Cardiac muscle cell (in vitro differentiated cells and primary cell): ENCODE results near the gene GSK3A. TPM values are rescaled to one million over a fixed set of nuclear protein-coding genes. Genes with fewer than 3 reads are reported as not detected.
A peak's percentile ranks its signal among the peaks of the same experiment; 100 is the strongest.
"Not testable (repeated sequence)": the region's sequence is repeated elsewhere in the genome, so short reads cannot be mapped to it uniquely, and the experiment has no call there.

Experiments used
- DNase-seq, 2 donors: peaks; one replicate each; pipeline versions ENCODE4 v3.0.0 to v3.0.0-alpha.2; 2010 to 2017; ENCODE audit warnings: low read depth in 1 of 2, low spot score in 1 of 2
- H3K27ac ChIP-seq: fragments of 200-600 bp; sonication (generic); 2 replicates; pipeline ENCODE4 v1.5.1; 2016
- H3K27me3 ChIP-seq: fragments of 200-600 bp; sonication (generic); 2 replicates; pipeline ENCODE4 v1.6.0; 2016; ENCODE audit warnings: control low read depth
- H3K36me3 ChIP-seq: fragments of 200-600 bp; sonication (generic); 2 replicates; pipeline ENCODE4 v1.5.1; 2016; ENCODE audit warnings: control low read depth
- H3K4me1 ChIP-seq: fragments of 200-600 bp; sonication (generic); 2 replicates; pipeline ENCODE4 v1.8.1; 2017; ENCODE audit warnings: low read depth, mild to moderate bottlenecking, mixed run types
- H3K4me3 ChIP-seq: fragments of 200-600 bp; sonication (generic); 2 replicates; pipeline ENCODE4 v1.5.1; 2016; ENCODE audit warnings: mild to moderate bottlenecking
- H3K9me3 ChIP-seq: fragments of 200-600 bp; sonication (generic); 2 replicates; pipeline ENCODE4 v1.5.1; 2017; ENCODE audit warnings: low read depth, mild to moderate bottlenecking, control low read depth
- CTCF ChIP-seq: IDR thresholded peaks from 2 replicates; pipeline ENCODE4 v1.5.1; 2012; ENCODE audit warnings: low read depth, mild to moderate bottlenecking, low read length
- polyA plus RNA-seq: library from polyadenylated mRNA; unstranded; fragments of >200 nt; fragmentation: Nextera tagmentation; extraction: Ambion mirVana; gene quantifications from 2 replicates; pipeline ENCODE4 v1.2.1, GENCODE V29; 2016
- total RNA-seq: library from RNA; depleted of rRNA; stranded (reverse); fragments of >200 nt; gene quantifications from 2 replicates; pipeline ENCODE4 v1.2.3, GENCODE V29; 2016

The GSK3A gene
- total and polyA plus RNA-seq, 2 experiments from 2014 or later: 28.0 to 40.2 TPM

DNA sequence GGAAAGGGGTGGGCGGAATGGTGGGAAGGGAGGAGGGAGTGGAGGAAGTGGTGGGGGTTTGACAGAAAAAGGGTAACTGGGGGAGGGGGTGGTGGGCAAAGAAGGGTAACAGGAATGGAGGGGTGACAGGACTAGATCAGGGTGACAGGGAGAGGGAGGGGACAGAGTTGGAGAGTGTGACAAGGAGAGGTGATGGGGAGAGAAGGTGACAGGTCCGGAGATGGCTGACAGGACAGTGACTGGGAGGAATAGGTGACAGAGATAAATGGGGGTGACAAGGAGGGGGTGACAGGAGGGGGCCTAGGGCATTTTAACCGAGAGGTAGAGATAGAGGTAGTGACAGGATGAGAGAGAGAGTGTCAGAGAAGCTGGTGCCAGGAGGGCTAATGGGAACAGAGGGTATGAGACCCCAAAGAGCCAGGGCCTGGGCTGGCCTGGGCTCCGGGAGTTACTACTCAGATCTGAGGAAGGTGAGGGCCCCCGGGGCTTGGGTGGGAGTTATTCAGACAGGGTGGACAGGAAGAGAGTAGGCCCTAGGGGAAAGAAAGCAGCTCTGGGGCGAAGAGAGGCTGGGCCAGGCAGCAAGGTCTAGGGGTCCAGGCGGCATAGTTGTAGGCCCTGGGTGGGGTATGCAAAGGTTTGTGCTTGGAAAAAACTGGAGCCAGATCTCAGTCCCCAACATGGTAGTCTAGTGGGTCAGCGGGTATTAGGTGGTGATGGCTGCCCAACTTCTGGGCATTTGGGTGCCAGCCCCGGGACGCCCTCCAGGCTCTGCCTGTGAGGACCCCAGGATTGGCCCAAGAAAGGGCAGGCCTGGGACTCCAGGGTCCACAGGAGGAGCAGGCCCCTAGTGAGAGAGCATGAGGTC, 27.3 kb upstream of the GSK3A start:
- H3K27ac ChIP-seq: peak overlapping the region; percentile 87

DNA sequence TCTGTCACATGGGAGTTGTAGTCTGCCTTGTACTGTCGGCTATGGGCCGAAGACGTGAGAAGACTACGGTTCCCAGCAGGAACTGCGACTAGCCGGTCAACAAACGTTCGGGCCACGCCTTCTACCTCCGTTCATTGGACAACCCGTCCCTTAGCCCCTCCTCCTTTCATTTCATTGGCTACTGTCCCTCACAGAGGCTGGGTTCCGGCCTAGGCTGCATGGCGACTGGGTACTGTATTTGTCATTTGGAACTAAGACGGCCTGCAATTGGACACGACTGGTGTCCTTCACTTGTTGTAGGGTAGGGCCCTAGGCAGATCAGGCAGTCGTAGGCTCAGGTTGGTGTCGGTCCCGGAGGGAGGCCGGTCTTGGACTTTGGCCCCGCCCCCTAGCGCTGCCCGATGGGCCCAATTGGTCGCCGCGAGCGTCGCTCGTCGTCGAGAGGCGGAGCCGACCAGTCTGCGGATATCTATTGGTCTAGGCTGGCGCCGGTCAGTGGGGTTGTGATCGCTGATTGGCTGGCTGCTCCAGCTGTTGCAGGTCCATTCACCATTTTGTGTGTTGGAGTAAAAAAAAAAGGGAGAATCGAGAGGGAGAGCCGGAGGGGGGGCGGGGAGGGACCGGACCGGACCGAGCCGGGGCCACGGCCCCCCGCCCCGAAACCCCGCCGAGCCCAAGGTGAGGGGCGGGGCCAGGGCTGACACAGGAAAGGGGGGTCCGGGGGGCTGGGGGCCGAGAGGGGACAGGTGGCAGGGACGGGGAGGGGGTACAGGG, 26.5 kb upstream of the GSK3A start, which contains the start of gene CIC:
TSS of gene CIC (plus strand) at position 549 of the 774 bp plus-strand sequence. CDS start 2,532 bp downstream, outside the sequence.
- H3K4me3 ChIP-seq: peak within 1 kb of the TSS; percentile 60
- TF ChIP-seq CTCF: no peak
- H3K4me1 ChIP-seq: peaks cover 6% of the 10 kb centered on the region
- H3K27me3 ChIP-seq: no peaks in the 10 kb centered on the region
- peak; percentile 100 for DNase-seq
- H3K27ac ChIP-seq: peak within 1 kb of the TSS; percentile 98
- no peaks in the 10 kb centered on the region for H3K9me3 ChIP-seq
- no peaks in the 10 kb centered on the region for H3K36me3 ChIP-seq

More for the DNA sequence above, 27.3 kb upstream of the GSK3A start:
- no peak for DNase-seq
- peak overlapping the region; percentile 60 for H3K4me3 ChIP-seq
- no peaks in the 10 kb centered on the region for H3K9me3 ChIP-seq
- no peaks in the 10 kb centered on the region for H3K27me3 ChIP-seq
- H3K4me1 ChIP-seq: peaks cover 6% of the 10 kb centered on the region
- TF ChIP-seq CTCF: no peak
- H3K36me3 ChIP-seq: no peaks in the 10 kb centered on the region

DNA sequence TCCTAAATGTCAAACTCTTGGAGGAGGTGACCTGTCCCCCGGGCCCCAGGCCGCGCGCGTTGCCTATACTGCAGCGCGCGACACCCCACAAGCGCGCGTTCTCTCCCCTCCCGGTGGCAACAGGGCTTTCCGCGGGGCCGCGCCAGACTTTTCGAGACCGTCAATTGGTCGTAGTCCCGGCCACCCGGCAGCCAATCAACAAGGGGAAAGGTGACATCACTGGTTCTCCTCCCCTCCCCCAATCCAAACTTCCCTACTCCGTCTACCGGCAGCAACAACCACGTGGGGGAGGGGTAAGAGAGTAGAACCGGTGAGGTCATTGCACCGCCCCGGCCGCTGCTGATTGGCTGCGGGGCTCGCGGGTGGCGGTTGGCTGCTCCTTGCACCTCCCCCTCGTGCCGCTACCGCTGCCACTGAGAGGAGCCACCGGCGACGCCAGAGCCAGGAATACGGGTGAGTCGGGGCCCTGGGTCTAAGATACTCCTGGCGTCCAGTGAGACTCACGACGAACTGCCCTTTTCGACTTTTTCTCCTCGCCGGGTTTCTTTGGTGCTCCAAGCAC, 25.8 kb upstream of the GSK3A start:
- peak overlapping the region; percentile 98 for H3K27ac ChIP-seq

DNA sequence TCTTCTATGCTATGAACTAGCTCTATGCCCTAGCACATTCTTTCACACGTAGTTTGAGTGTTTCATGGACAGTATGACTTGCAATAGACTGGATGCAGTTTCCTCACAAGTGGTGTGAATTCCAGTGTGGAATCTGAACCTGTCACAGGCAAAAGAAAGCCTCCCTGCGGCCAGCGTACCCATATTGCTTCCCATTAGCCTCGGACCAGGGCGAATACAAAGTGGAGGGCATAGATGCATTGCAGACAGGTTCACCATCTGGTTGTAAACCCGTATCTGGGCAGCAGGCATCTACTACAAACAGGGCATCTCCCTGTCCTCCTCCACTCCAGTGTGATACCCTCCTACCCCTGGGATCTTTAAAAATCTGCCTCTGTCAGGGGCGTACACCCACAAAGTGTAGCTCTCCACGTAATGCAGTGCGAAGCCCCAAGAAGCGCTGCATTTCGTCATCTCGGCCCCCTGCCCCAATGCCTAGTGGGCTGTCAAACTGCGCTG, 25.3 kb upstream of the GSK3A start:
- H3K36me3 ChIP-seq: no peaks in the 10 kb centered on the region
- peak overlapping the region; percentile 58 for H3K4me3 ChIP-seq
- no peaks in the 10 kb centered on the region for H3K9me3 ChIP-seq
- H3K4me1 ChIP-seq: peaks cover 6% of the 10 kb centered on the region
- no peak for DNase-seq
- H3K27me3 ChIP-seq: no peaks in the 10 kb centered on the region
- no peak for TF ChIP-seq CTCF
- peak overlapping the region; percentile 6 for H3K27ac ChIP-seq

More for the DNA sequence above, 25.8 kb upstream of the GSK3A start:
- Histone ChIP-seq H3K27me3 (no peaks in the 10 kb centered on the region), H3K4me3 (peak overlapping the region; percentile 58), H3K9me3 (no peaks in the 10 kb centered on the region), H3K4me1 (peaks cover 6% of the 10 kb centered on the region), H3K36me3 (no peaks in the 10 kb centered on the region)
- peak; percentile 100 for DNase-seq
- TF ChIP-seq CTCF: no peak

GRCh38 chr19:42266928-42267603, 24.7 kb upstream of the GSK3A start:
- not testable (repeated sequence) for H3K9me3 ChIP-seq, H3K4me3 ChIP-seq, DNase-seq, H3K36me3 ChIP-seq, H3K27ac ChIP-seq, H3K27me3 ChIP-seq, H3K4me1 ChIP-seq

DNA sequence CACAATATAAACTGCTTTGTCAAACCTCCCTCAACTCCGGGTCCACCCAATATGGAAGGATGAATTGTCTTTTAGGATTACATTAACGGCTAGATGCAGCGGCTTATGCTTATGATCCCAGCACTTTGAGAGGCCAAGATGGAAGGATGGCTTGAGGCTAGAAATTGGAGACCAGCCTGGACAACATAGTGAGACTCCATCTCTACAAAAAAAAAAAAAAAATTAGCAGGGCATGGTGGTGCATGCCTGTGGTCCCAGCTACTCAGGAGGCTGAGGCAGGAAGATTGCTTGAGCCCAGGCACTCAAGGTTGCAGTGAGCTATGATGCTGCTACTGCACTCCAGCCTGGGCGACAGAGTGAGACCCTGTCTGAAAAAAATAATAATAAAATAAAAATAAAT, 23.7 kb upstream of the GSK3A start:
- not testable (repeated sequence) for H3K4me3 ChIP-seq, DNase-seq, H3K27ac ChIP-seq, H3K36me3 ChIP-seq, H3K9me3 ChIP-seq, H3K4me1 ChIP-seq, H3K27me3 ChIP-seq
